HG02885 (cell line): ENCODE results near the gene CPHXL.

Experiments used
- ATAC-seq: cut with Tn5 transposase; IDR thresholded peaks from one replicate; pipeline ENCODE4 v1.9.1; 2021; ENCODE audit warnings: mild to moderate bottlenecking; ENCODE audit not compliant: unreplicated experiment, poor library complexity

Gene CPHXL

GRCh38 chr16:75726390-75726789 lies at the start of gene CPHXL:
CPHXL (minus strand) TSS chr16:75726490; CDS start chr16:75726442, 48 bp downstream.
- no peak for ATAC-seq

GRCh38 chr16:75774197-75774596 lies 47.9 kb upstream of the CPHXL start:
- no peak for ATAC-seq

- ATAC-seq = no peak
These were observed 43.8 kb upstream of the CPHXL start for GRCh38 chr16:75770051-75770450.

GRCh38 chr16:75764154-75764768 lies 38.0 kb upstream of the CPHXL start:
- ATAC-seq = peak; percentile 83

GRCh38 chr16:75763204-75763603 lies 36.9 kb upstream of the CPHXL start:
- ATAC-seq = no peak

GRCh38 chr16:75762746-75763145 lies 36.5 kb upstream of the CPHXL start:
- no peak for ATAC-seq

- peak; percentile 45 for ATAC-seq
These were observed 34.8 kb upstream of the CPHXL start for GRCh38 chr16:75761108-75761507.

- no peak for ATAC-seq
These were observed 33.8 kb upstream of the CPHXL start for GRCh38 chr16:75760018-75760519.

GRCh38 chr16:75758215-75758614 lies 31.9 kb upstream of the CPHXL start:
- ATAC-seq = peak; percentile 40

GRCh38 chr16:75754141-75754540 lies 27.9 kb upstream of the CPHXL start:
- ATAC-seq = no peak

- ATAC-seq = no peak
These were observed 24.2 kb upstream of the CPHXL start for GRCh38 chr16:75750528-75750927.

GRCh38 chr16:75746359-75746758 lies 20.1 kb upstream of the CPHXL start:
- no peak for ATAC-seq

- ATAC-seq = peak; percentile 91
These were observed 19.5 kb upstream of the CPHXL start for GRCh38 chr16:75745823-75746222.

- ATAC-seq = peak; percentile 29
These were observed 19.0 kb upstream of the CPHXL start for GRCh38 chr16:75745242-75745641.

- ATAC-seq = no peak
These were observed 16.2 kb upstream of the CPHXL start for GRCh38 chr16:75742424-75743047.

- ATAC-seq = no peak
These were observed 7.3 kb upstream of the CPHXL start for GRCh38 chr16:75733305-75734211.

GRCh38 chr16:75732871-75733270 lies 6.6 kb upstream of the CPHXL start:
- ATAC-seq = no peak

- no peak for ATAC-seq
These were observed 931 bp upstream of the CPHXL start for GRCh38 chr16:75727221-75727620.

- ATAC-seq = no peak
These were observed 7.8 kb downstream of the CPHXL start for GRCh38 chr16:75718452-75718851.

- no peak for ATAC-seq
These were observed 11.6 kb downstream of the CPHXL start for GRCh38 chr16:75714661-75715060.

- ATAC-seq = no peak
These were observed 15.9 kb downstream of the CPHXL start for GRCh38 chr16:75710344-75710743.
